Endodermal cell (in vitro differentiated cells): ENCODE data around the gene KEL. TPM values are rescaled to one million over a fixed set of nuclear protein-coding genes. Genes with fewer than 3 reads are reported as not detected.

Experiments used
- DNase-seq: peaks from one replicate; pipeline ENCODE4 v3.0.0-alpha.2; 2017
- H3K27ac ChIP-seq: 2 replicates; pipeline ENCODE4 v1.5.1; 2013; ENCODE audit warnings: mild to moderate bottlenecking, low read depth, low read length, moderate library complexity
- H3K27me3 ChIP-seq: 2 replicates; pipeline ENCODE4 v1.6.1; 2013; ENCODE audit warnings: mild to moderate bottlenecking, low read length, moderate library complexity; ENCODE audit not compliant: insufficient read depth, control insufficient read depth, poor library complexity, severe bottlenecking
- H3K36me3 ChIP-seq: 2 replicates; pipeline ENCODE4 v1.7.0; 2013; ENCODE audit warnings: mild to moderate bottlenecking, low read length, moderate library complexity; ENCODE audit not compliant: control insufficient read depth, insufficient read depth
- H3K4me1 ChIP-seq: one replicate; pipeline ENCODE4 v1.7.0; 2013; ENCODE audit warnings: low read length; ENCODE audit not compliant: control insufficient read depth, insufficient read depth
- H3K4me3 ChIP-seq: 2 replicates; pipeline ENCODE4 v1.5.1; 2013; ENCODE audit warnings: mild to moderate bottlenecking, low read length, moderate library complexity
- H3K9ac ChIP-seq: 2 replicates; pipeline ENCODE4 v1.6.1; 2013; ENCODE audit warnings: mild to moderate bottlenecking, low read length, moderate library complexity; ENCODE audit not compliant: poor library complexity, severe bottlenecking; ENCODE audit errors: extremely low read depth
- H3K9me3 ChIP-seq: 2 replicates; pipeline ENCODE4 v1.6.1; 2013; ENCODE audit warnings: mild to moderate bottlenecking, low read length, moderate library complexity; ENCODE audit not compliant: control insufficient read depth
- H3K27ac Mint-ChIP-seq: 2 replicates; pipeline ENCODE4 v1.8.0; 2020; ENCODE audit warnings: mixed read lengths
- H3K27me3 Mint-ChIP-seq: 2 replicates; pipeline ENCODE4 v1.8.0; 2021; ENCODE audit warnings: mild to moderate bottlenecking, mixed read lengths; ENCODE audit not compliant: insufficient read depth
- H3K36me3 Mint-ChIP-seq: 2 replicates; pipeline ENCODE4 v1.8.0; 2020; ENCODE audit warnings: low read depth, mixed read lengths
- H3K4me1 Mint-ChIP-seq: 2 replicates; pipeline ENCODE4 v1.8.0; 2020; ENCODE audit warnings: mixed read lengths
- H3K4me3 Mint-ChIP-seq: 2 replicates; pipeline ENCODE4 v1.8.0; 2020; ENCODE audit warnings: mild to moderate bottlenecking, moderate library complexity, mixed read lengths
- H3K9me3 Mint-ChIP-seq: 2 replicates; pipeline ENCODE4 v1.8.0; 2020; ENCODE audit warnings: mild to moderate bottlenecking, mixed read lengths
- CTCF ChIP-seq: fragments of 200-600 bp; sonication (generic); conservative IDR thresholded peaks from 2 replicates; pipeline ENCODE4 v1.5.0; 2021; ENCODE audit warnings: antibody characterized with exemption, mild to moderate bottlenecking
- WGBS, 2 experiments: methylation state at CpG; one replicate each; pipeline versions ENCODE4 v1.1.5 to v1.1.7; 2013; ENCODE audit warnings: missing lambda C conversion rate in 2 of 2, mixed read lengths in 1 of 2; ENCODE audit not compliant: insufficient coverage in 1 of 2, insufficient read length in 1 of 2; 5-methylcytosine and 5-hydroxymethylcytosine counted together
- total RNA-seq, 2 donors: library from RNA; stranded (reverse); fragmentation: NEBNext Ultra II Directional in 1 of 2; extraction: Animal tissue kit (Norgen Biotek cat#: 25700) in 1 of 2; gene quantifications; 2 replicates in 1 of 2; 3 replicates in 1 of 2; pipeline ENCODE4 v1.2.1, GENCODE V29; 2021

KEL gene
- total RNA-seq, 2 donors from 2014 or later: 79.4 to 86.0 TPM

GRCh38 chr7:142894985-142895593, 67.1 kb downstream of the KEL start:
- H3K27ac Mint-ChIP-seq: no peak overlapping the region

GRCh38 chr7:142894112-142894984, 67.8 kb downstream of the KEL start:
- Mint-ChIP-seq H3K9me3 (peaks cover 4% of the 10 kb centered on the region), H3K4me3 (no peak overlapping the region), H3K27me3 (peaks cover 42% of the 10 kb centered on the region), H3K4me1 (peaks cover 20% of the 10 kb centered on the region), H3K36me3 (no peaks in the 10 kb centered on the region), H3K27ac (no peak overlapping the region)
- Histone ChIP-seq H3K9ac (no peak overlapping the region), H3K4me1 (no peaks in the 10 kb centered on the region), H3K27me3 (peaks cover 9% of the 10 kb centered on the region), H3K9me3 (no peaks in the 10 kb centered on the region), H3K36me3 (no peaks in the 10 kb centered on the region), H3K4me3 (no peak overlapping the region), H3K27ac (no peak overlapping the region)
- WGBS, 2 experiments: 89 to 100% methylated on average over 5 to 12 of the region's 12 CpGs
- DNase-seq: peak; percentile 25
- TF ChIP-seq CTCF: no peak

More at GRCh38 chr7:142894985-142895593, 67.1 kb downstream of the KEL start:
- no peak for TF ChIP-seq CTCF
- Histone ChIP-seq H3K4me3 (no peak overlapping the region), H3K9me3 (no peaks in the 10 kb centered on the region), H3K27ac (no peak overlapping the region), H3K36me3 (no peaks in the 10 kb centered on the region), H3K4me1 (no peaks in the 10 kb centered on the region), H3K9ac (no peak overlapping the region), H3K27me3 (peaks cover 9% of the 10 kb centered on the region)
- H3K9me3 Mint-ChIP-seq: peaks cover 4% of the 10 kb centered on the region
- H3K4me3 Mint-ChIP-seq: no peak overlapping the region
- H3K36me3 Mint-ChIP-seq: no peaks in the 10 kb centered on the region
- peaks cover 20% of the 10 kb centered on the region for H3K4me1 Mint-ChIP-seq
- WGBS, 2 experiments: 88% methylated on average over 4 to 6 of the region's 6 CpGs
- DNase-seq: peak; percentile 22
- H3K27me3 Mint-ChIP-seq: peaks cover 41% of the 10 kb centered on the region

GRCh38 chr7:142892951-142893350, 69.2 kb downstream of the KEL start:
- no peaks in the 10 kb centered on the region for H3K36me3 ChIP-seq
- H3K27ac Mint-ChIP-seq: no peak overlapping the region
- TF ChIP-seq CTCF: no peak
- no peaks in the 10 kb centered on the region for H3K9me3 ChIP-seq
- H3K4me1 Mint-ChIP-seq: peaks cover 13% of the 10 kb centered on the region
- peaks cover 9% of the 10 kb centered on the region for H3K27me3 ChIP-seq
- peaks cover 38% of the 10 kb centered on the region for H3K27me3 Mint-ChIP-seq
- no peak overlapping the region for H3K27ac ChIP-seq
- no peaks in the 10 kb centered on the region for H3K4me1 ChIP-seq
- no peak overlapping the region for H3K4me3 Mint-ChIP-seq
- peak; percentile 17 for DNase-seq
- H3K9ac ChIP-seq: no peak overlapping the region
- no peak overlapping the region for H3K4me3 ChIP-seq
- peaks cover 4% of the 10 kb centered on the region for H3K9me3 Mint-ChIP-seq
- no peaks in the 10 kb centered on the region for H3K36me3 Mint-ChIP-seq
- WGBS, 2 experiments: 87 to 94% methylated on average over 5 of the region's 5 CpGs
